Thyroid gland (tissue), 4 donors: Measurements from ENCODE around the gene MTHFSD. TPM values are rescaled to one million over a fixed set of nuclear protein-coding genes. Genes with fewer than 3 reads are reported as not detected.

Experiments used
- DNase-seq, 2 donors: peaks; one replicate each; pipeline ENCODE4 v3.0.0-alpha.2; 2019
- H3K27ac ChIP-seq, 3 donors: fragments of 200-600 bp; sonication (generic); 1 replicate in 2 of 3; 2 replicates in 1 of 3; pipeline ENCODE4 v1.5.1; 2016 to 2019; ENCODE audit warnings: mild to moderate bottlenecking in 1 of 3, moderate library complexity in 1 of 3
- H3K27me3 ChIP-seq: fragments of 200-600 bp; sonication (generic); one replicate; pipeline ENCODE4 v1.5.1; 2019
- H3K36me3 ChIP-seq, 2 donors: fragments of 200-600 bp; sonication (generic); one replicate each; pipeline ENCODE4 v1.5.1; 2016 to 2019
- H3K4me1 ChIP-seq, 2 donors: fragments of 200-600 bp; sonication (generic); one replicate each; pipeline ENCODE4 v1.5.1; 2017 to 2019
- H3K4me3 ChIP-seq, 3 donors: fragments of 200-600 bp; sonication (generic); replicated peaks in 1 of 3; 1 replicate in 2 of 3; 2 replicates in 1 of 3; pipeline ENCODE4 v1.5.1; 2016; ENCODE audit warnings: mild to moderate bottlenecking in 1 of 3
- H3K9me3 ChIP-seq: fragments of 200-600 bp; sonication (generic); one replicate; pipeline ENCODE4 v1.5.1; 2017
- POLR2A ChIP-seq, 2 donors: fragments of 450-650 bp; IDR thresholded peaks; one replicate each; pipeline ENCODE4 v1.6.1; 2017; ENCODE audit warnings: antibody characterized with exemption in 2 of 2, mild to moderate bottlenecking in 2 of 2, moderate library complexity in 1 of 2
- WGBS, 2 donors: methylation state at CpG; one replicate each; pipeline ENCODE4 v1.1.5; 2017; 5-methylcytosine and 5-hydroxymethylcytosine counted together
- intact Hi-C: fragments of 100-400 bp; cut with DNase I; formaldehyde crosslinking; loops from one replicate; pipeline ENCODE4 v1.15.1; 2023
- total RNA-seq, 4 donors: library from RNA; depleted of rRNA; stranded (reverse); fragments of >200 nt; gene quantifications; one replicate each; pipeline ENCODE4 v1.2.3, GENCODE V29; 2016
- TF ChIP-seq, protein P1 (sequence below), 6 experiments: fragments of 200-600 bp in 3 of 6; fragments of 450-650 bp in 3 of 6; sonication (generic) in 3 of 6; IDR thresholded peaks; one replicate each; pipeline ENCODE4 v1.5.1; 2016 to 2019; ENCODE audit warnings: antibody characterized with exemption in 6 of 6, mild to moderate bottlenecking in 2 of 6, inconsistent platforms in 1 of 6, moderate library complexity in 1 of 6

The MTHFSD gene
- total RNA-seq, 4 donors from 2014 or later: 21.2 to 27.4 (median 25.2) TPM

DNA sequence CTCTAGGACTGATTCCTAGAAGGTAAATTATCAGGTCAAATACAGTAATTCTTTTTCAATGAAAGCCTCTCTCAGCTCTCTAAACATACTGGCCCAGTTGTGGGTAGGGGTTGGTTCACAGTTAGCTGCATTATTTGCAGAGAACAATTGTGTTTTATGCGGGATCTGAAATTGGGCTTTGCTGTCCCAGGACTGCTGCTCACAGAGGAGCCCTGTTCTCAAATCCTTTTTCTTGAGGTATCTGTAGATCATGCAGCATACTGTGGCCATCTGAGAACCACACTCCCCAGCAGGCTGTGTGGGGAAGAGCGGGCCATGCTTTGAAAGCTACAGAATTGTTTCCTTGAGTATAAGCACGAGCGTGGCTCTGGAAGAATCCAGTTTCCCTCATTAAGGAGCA, 17.5 kb downstream of the MTHFSD start:
- DNase-seq: no peak
- H3K9me3 ChIP-seq: no peaks in the 10 kb centered on the region
- H3K27ac ChIP-seq: no peak overlapping the region
- no peaks in the 10 kb centered on the region for H3K4me1 ChIP-seq
- H3K4me3 ChIP-seq: no peak overlapping the region
- no peak for TF ChIP-seq POLR2A (IDR thresholded peaks at IDR 0.05)
- TF ChIP-seq, protein P1, sequence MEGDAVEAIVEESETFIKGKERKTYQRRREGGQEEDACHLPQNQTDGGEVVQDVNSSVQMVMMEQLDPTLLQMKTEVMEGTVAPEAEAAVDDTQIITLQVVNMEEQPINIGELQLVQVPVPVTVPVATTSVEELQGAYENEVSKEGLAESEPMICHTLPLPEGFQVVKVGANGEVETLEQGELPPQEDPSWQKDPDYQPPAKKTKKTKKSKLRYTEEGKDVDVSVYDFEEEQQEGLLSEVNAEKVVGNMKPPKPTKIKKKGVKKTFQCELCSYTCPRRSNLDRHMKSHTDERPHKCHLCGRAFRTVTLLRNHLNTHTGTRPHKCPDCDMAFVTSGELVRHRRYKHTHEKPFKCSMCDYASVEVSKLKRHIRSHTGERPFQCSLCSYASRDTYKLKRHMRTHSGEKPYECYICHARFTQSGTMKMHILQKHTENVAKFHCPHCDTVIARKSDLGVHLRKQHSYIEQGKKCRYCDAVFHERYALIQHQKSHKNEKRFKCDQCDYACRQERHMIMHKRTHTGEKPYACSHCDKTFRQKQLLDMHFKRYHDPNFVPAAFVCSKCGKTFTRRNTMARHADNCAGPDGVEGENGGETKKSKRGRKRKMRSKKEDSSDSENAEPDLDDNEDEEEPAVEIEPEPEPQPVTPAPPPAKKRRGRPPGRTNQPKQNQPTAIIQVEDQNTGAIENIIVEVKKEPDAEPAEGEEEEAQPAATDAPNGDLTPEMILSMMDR (IDR thresholded peaks at IDR 0.05): no peak
- intact Hi-C loops: no loop called here
- WGBS, 2 donors: 94 to 98% methylated on average over 4 of the region's 4 CpGs
- peaks cover 35 to 42% of the 10 kb centered on the region in 2 donors for H3K36me3 ChIP-seq
- no peaks in the 10 kb centered on the region for H3K27me3 ChIP-seq

DNA sequence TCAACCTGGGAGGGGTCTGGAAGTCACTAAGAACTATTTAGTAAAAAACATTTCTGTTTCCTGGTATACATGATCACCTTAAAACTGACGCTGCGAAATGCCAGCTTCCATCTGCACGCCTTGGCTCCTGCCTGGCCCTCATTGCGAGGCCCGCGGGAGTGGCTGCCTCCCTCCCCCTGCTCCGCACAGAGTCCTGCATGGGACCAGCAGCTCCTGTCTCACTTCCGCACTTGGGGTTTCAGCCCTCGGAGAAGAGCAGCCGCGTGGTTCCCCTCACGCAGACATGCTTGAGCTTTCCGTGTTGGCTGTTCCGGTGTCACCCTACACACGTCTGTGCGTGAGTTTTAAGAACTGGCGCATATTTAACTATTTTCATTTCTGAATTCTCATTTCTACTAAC, 18.4 kb downstream of the MTHFSD start:
- Histone ChIP-seq H3K4me1 (no peaks in the 10 kb centered on the region), H3K4me3 (no peak overlapping the region), H3K9me3 (no peaks in the 10 kb centered on the region), H3K27me3 (no peaks in the 10 kb centered on the region), H3K27ac (no peak overlapping the region), H3K36me3 (peaks cover 26 to 37% of the 10 kb centered on the region in 2 donors)
- intact Hi-C loops: no loop called here
- DNase-seq: no peak
- 94 to 96% methylated on average over 17 of the region's 17 CpGs for WGBS, 2 donors
- TF ChIP-seq POLR2A (IDR thresholded peaks at IDR 0.05): no peak
- TF ChIP-seq, protein P1 (IDR thresholded peaks at IDR 0.05): no peak

DNA sequence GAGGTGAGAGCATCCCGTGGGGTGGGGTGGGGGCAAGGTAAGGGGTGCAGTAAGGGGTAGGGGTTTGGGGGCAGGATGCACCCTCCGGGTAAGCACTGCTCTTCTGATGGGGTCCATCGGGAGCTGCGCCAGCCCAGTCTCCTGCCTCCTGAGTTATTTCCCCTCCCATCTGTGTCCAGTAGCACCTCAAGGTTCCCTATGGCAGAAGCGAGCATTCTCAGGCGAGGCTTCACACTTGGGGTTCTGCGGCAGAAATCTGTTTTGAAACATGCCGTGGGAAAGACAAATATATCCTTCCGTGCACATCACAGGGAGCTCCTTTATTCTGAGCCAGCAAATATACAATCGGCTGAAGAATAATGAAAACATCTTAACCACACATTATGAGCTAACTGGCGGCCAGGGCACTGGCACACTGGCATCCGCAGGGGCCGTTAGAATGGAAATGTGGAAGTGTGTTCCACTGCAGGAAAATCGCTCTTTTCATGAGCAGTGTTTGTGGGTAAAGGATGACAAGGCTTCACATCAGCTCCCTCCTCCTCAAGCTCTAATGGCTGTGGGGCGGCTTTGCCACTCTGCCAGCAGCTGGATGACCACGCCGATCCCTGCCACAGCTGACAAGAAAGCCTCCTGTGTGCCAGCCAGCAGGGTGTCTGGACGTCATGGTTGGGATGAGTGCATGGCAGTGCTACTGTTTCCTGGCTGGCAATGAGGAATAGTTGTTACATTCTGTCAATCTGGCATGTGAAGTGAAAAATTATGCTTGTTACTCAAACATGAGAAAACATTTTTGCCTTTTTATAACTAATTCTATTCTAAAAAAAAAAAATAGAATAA, 20.0 kb downstream of the MTHFSD start:
- no peak overlapping the region for H3K4me3 ChIP-seq
- H3K36me3 ChIP-seq: peaks cover 12 to 29% of the 10 kb centered on the region in 2 donors
- DNase-seq: no peak
- intact Hi-C loops: no loop called here
- H3K27ac ChIP-seq: no peak overlapping the region
- TF ChIP-seq POLR2A (IDR thresholded peaks at IDR 0.05): no peak
- TF ChIP-seq, protein P1 (IDR thresholded peaks at IDR 0.05): no peak
- no peaks in the 10 kb centered on the region for H3K4me1 ChIP-seq
- WGBS, 2 donors: 85 to 91% methylated on average over 18 of the region's 18 CpGs
- no peaks in the 10 kb centered on the region for H3K9me3 ChIP-seq
- no peaks in the 10 kb centered on the region for H3K27me3 ChIP-seq

DNA sequence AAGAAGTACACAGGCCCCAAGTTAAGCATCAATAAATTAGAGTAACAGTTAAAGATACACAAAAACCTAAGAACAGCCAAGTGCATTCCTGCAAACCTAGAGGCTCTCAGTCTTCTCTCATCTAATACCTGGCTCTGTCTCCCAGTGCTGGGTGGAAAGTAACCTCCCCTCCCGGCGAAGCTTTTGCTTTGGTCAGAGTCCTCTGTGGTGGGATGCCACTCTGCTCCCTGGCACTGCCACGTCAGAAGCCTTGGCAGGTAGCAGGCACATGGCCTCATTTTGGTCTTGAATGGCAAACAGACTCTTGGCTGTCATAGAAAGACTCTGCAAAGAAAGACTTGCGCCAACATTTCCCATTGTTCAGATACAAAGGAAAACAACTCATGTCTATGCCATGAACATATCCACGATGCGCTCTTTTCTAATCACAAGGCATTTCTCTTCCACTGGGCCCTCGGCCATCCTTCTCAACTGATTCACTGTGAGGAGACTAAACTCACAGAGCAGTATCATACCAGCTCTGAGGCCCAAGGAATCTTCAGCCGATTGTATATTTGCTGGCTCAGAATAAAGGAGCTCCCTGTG, 21.2 kb downstream of the MTHFSD start:
- no peak overlapping the region for H3K27ac ChIP-seq
- peaks cover under 1 to 21% of the 10 kb centered on the region in 2 donors for H3K36me3 ChIP-seq
- H3K9me3 ChIP-seq: no peaks in the 10 kb centered on the region
- no peaks in the 10 kb centered on the region for H3K27me3 ChIP-seq
- WGBS, 2 donors: 94 to 97% methylated on average over 8 of the region's 8 CpGs
- intact Hi-C loops: no loop called here
- DNase-seq: no peak
- no peaks in the 10 kb centered on the region for H3K4me1 ChIP-seq
- TF ChIP-seq, protein P1 (IDR thresholded peaks at IDR 0.05): no peak
- TF ChIP-seq POLR2A (IDR thresholded peaks at IDR 0.05): no peak
- H3K4me3 ChIP-seq: no peak overlapping the region

DNA sequence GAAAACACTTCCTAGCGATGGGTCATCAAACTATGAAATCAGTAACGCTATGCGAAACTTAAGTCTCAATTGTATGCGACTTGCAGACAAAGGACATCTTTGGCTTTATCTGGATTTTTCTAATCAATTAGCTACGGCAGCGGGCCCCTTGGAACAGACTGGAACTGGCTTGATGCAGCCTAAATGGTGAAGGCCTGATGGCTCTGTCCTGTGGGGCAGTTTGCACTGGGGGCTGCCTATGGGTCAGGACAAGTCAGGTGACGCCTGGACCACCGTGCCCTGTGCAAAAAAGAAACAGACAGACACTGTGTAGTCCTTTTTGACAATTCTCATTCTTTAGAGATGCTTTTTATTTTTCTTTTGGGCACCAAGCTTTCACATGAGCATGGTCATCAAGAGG, 22.0 kb downstream of the MTHFSD start:
- WGBS, 2 donors: 97 to 98% methylated on average over 8 of the region's 8 CpGs
- no peaks in the 10 kb centered on the region for H3K4me1 ChIP-seq
- no peaks in the 10 kb centered on the region for H3K27me3 ChIP-seq
- no peak for DNase-seq
- H3K9me3 ChIP-seq: no peaks in the 10 kb centered on the region
- TF ChIP-seq, protein P1 (IDR thresholded peaks at IDR 0.05): no peak
- TF ChIP-seq POLR2A (IDR thresholded peaks at IDR 0.05): no peak
- H3K4me3 ChIP-seq: no peak overlapping the region
- intact Hi-C loops: no loop called here
- no peak overlapping the region for H3K27ac ChIP-seq
- H3K36me3 ChIP-seq: peaks cover 0 to 13% of the 10 kb centered on the region in 2 donors
